BJ (cell line): ENCODE data around the gene KCNH3. TPM values are rescaled to one million over a fixed set of nuclear protein-coding genes. Genes with fewer than 3 reads are reported as not detected.
"Not testable (repeated sequence)": the region's sequence is repeated elsewhere in the genome, so short reads cannot be mapped to it uniquely, and the experiment has no call there.

Experiments
- CTCF ChIA-PET: fragments of 350-600 bp; formaldehyde crosslinking; extraction: SDS; loops from one replicate; lab custom pipeline; 2021; ENCODE audit warnings: antibody characterized with exemption, inconsistent platforms; lab: Yijun Ruan, JAX
- POLR2A ChIA-PET: fragments of 300-600 bp; sonication (Branson Sonifier 250); formaldehyde crosslinking; extraction: SDS; loops from one replicate; lab custom pipeline; 2021; ENCODE audit warnings: antibody characterized with exemption; lab: Charles Lee
- DNase-seq: peaks from one replicate; pipeline ENCODE4 v3.0.0-alpha.2; 2011; ENCODE audit warnings: low read depth
- H3K27me3 ChIP-seq: 2 replicates; pipeline ENCODE4 v1.6.0; 2011; ENCODE audit warnings: low read length; ENCODE audit not compliant: control insufficient read depth, insufficient read depth
- H3K36me3 ChIP-seq: 2 replicates; pipeline ENCODE4 v1.5.1; 2011; ENCODE audit warnings: low read length; ENCODE audit not compliant: control insufficient read depth, insufficient read depth
- H3K4me3 ChIP-seq: 2 replicates; pipeline ENCODE4 v1.5.1; 2011; ENCODE audit warnings: low read depth, mild to moderate bottlenecking, control low read depth, low read length
- polyA plus RNA-seq: library from polyadenylated mRNA; depleted of rRNA; stranded (reverse); fragments of >200 nt; gene quantifications from 2 replicates; pipeline ENCODE4 v1.2.3, GENCODE V29; 2011
- TF ChIP-seq, protein P1 (sequence below): IDR thresholded peaks from 2 replicates; pipeline ENCODE4 v1.5.1; 2011; ENCODE audit warnings: low read depth, mild to moderate bottlenecking, control low read depth, inconsistent platforms, low read length, moderate library complexity; ENCODE audit not compliant: insufficient read depth

Gene KCNH3
- polyA plus RNA-seq, 1 experiment = 0.02 TPM

DNA sequence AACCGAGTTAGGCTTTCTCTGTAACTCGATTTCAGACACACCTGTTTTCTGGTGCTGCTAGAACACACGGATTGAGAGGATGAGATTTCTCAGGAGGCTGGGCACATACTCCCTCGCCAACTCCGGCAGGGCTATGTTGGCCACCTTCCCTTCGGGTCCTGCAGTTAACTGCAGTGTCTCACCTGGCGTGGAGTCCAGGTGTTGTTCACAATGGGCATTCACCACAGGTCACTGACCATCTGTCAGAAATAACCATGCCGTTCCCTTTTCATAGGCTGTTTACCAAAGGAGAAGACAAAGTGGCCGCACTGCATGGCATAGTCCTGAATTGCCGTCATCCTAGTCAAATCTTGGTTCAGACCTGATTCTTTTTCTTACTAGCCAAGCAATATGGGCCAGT is 5.5 kb upstream of the KCNH3 start:
- no peaks in the 10 kb centered on the region; the same call in 1 of the 2 replicates for H3K36me3 ChIP-seq
- no peak overlapping the region for H3K4me3 ChIP-seq
- CTCF ChIA-PET = interaction anchor here (1.1 to 3.1 kb wide), 2 partner anchors 19 to 186 kb away, joined by 3 to 14 read pairs; no protein-coding TSS in a partner anchor
- peaks cover 8% of the 10 kb centered on the region for H3K27me3 ChIP-seq
- TF ChIP-seq, protein P1, sequence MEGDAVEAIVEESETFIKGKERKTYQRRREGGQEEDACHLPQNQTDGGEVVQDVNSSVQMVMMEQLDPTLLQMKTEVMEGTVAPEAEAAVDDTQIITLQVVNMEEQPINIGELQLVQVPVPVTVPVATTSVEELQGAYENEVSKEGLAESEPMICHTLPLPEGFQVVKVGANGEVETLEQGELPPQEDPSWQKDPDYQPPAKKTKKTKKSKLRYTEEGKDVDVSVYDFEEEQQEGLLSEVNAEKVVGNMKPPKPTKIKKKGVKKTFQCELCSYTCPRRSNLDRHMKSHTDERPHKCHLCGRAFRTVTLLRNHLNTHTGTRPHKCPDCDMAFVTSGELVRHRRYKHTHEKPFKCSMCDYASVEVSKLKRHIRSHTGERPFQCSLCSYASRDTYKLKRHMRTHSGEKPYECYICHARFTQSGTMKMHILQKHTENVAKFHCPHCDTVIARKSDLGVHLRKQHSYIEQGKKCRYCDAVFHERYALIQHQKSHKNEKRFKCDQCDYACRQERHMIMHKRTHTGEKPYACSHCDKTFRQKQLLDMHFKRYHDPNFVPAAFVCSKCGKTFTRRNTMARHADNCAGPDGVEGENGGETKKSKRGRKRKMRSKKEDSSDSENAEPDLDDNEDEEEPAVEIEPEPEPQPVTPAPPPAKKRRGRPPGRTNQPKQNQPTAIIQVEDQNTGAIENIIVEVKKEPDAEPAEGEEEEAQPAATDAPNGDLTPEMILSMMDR = no peak
- POLR2A ChIA-PET = no interaction called here
- no peak for DNase-seq

DNA sequence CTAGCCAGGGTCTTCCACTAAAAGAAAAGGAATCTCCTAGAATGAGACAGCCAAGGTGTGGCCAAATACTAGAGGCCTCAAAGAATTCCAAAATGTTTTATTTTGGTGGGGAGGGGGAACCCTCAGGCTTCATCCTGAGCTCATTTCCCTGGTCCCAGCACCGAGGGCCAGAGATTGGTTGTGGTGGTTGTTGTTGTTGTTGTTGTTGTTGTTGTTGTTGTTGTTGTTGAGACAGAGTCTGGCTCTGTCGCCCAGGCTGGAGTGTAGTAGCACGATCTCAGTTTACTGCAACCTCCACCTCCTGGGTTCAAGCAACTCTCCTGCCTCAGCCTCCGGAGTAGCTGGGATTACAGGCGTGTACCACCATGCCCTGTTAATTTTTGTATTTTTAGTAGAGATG is 4.7 kb upstream of the KCNH3 start:
- POLR2A ChIA-PET, H3K36me3 ChIP-seq, H3K27me3 ChIP-seq, H3K4me3 ChIP-seq, DNase-seq: not testable (repeated sequence)
- CTCF ChIA-PET = interaction anchor here (0.6 to 3.1 kb wide), 3 partner anchors 20 to 215 kb away, joined by 3 to 14 read pairs (median 3); no protein-coding TSS in a partner anchor

DNA sequence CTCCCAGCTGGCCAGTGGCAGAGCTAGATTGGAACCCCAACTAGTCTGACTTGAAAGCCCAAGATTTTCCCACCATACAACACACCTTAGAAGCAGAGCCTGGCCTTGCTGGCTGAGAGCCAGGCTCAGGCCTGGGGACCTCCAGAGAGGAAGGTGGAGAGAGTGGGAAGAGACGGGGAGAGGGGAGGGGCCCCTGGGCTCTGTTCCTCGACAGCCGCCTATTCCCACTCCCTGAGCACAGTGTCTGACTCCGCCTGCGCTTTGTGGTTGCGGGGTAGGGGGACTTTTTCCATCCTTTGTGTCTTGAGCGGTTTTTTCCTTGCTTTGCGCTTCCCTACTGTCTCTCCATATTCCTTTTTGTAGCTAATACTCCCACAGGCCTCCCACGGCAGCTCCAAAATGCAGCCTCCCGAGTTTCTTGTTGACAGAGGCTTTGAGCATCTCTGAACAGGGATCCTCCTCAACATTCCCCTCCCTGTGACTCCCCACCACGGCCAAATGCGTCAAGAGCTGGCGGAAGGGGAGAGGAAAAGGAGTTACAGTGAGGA is 4.0 kb upstream of the KCNH3 start:
- DNase-seq = no peak
- no peaks in the 10 kb centered on the region for H3K36me3 ChIP-seq
- ChIA-PET CTCF (interaction anchor here (0.6 to 3.1 kb wide), 2 partner anchors 21 to 192 kb away, joined by 3 to 14 read pairs; no protein-coding TSS in a partner anchor), POLR2A (interaction anchor here (0.6 kb wide), 1 partner anchor 32 kb away, joined by 3 read pairs; no protein-coding TSS in a partner anchor)
- TF ChIP-seq, protein P1 = no peak
- H3K4me3 ChIP-seq = no peak overlapping the region
- H3K27me3 ChIP-seq = peaks cover 15% of the 10 kb centered on the region

DNA sequence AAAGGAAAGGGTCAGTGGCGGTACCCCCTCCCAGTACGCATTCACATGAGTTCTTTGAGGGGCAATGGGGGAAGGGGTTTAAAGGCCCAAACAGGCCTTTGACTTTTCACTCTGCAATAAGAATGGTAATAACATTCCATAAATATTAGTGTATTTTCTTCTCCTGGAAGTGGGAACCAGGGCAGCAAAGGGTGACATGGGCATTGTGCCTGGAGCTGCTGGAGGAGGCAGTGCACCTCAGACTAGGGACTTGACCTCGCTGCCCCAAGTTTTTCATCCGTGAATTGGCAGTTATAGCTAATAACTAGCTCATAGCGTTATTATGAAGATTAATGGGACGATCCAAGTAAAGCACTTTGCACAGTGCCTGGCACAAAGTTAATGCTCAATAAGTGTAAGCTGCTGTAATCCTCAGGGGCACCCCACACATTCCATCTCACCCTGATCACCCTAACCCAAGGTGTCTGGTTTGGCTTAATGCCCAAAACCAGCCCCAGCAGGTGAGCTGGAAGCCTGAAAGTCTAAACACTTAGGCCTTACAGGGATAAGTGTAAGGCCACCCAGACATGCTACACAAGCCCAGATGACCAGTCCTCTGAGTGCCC is 2.8 kb upstream of the KCNH3 start:
- Histone ChIP-seq H3K4me3 (no peak overlapping the region), H3K27me3 (peaks cover 26% of the 10 kb centered on the region), H3K36me3 (no peaks in the 10 kb centered on the region)
- POLR2A ChIA-PET = no interaction called here
- DNase-seq = no peak
- CTCF ChIA-PET = interaction anchor here (1.1 to 1.3 kb wide), 2 partner anchors 45 to 193 kb away, joined by 3 read pairs; no protein-coding TSS in a partner anchor
- TF ChIP-seq, protein P1 = no peak

DNA sequence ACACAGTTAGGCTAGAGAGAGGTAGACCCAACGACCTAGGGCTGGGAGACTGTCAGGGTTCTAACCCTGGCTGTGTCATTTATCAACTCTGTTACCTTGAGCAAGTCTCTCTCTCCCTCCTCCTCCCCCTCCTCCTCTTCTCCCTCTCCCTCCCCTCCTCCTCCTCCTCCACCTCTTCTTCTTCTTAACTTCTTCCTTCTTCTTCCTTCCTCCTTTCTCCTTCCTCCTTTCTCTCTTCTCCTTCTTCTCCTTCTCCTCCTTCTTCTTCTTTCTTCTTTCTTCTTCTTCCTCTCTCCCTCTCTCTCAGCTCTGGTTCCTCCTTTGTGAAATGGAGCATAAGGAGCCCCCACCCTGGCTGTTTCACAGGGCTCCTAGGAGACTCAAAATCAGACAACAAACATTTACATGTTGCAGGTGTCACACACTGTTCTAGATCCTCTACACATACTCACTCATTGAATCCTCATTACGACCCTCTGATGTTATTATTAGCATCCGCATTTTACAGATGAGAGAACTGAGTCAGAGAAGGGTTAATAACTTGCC is 2.2 kb upstream of the KCNH3 start:
- Histone ChIP-seq H3K27me3 (peaks cover 27% of the 10 kb centered on the region), H3K36me3 (no peaks in the 10 kb centered on the region), H3K4me3 (no peak overlapping the region)
- TF ChIP-seq, protein P1 = no peak
- ChIA-PET CTCF (interaction anchor here (0.7 to 1.9 kb wide), 4 partner anchors 17 to 194 kb away, joined by 3 to 5 read pairs (median 3); no protein-coding TSS in a partner anchor), POLR2A (no interaction called here)
- no peak for DNase-seq
